Osteoblast (primary cell): Measurements from ENCODE around the gene CDRT15L2. TPM values are rescaled to one million over a fixed set of nuclear protein-coding genes. Genes with fewer than 3 reads are reported as not detected.
"Not testable (repeated sequence)": the region's sequence is repeated elsewhere in the genome, so short reads cannot be mapped to it uniquely, and the experiment has no call there.

ENCODE experiments used
- DNase-seq: peaks from one replicate; pipeline ENCODE4 v3.0.0; 2011; ENCODE audit warnings: low spot score, mixed read lengths; ENCODE audit not compliant: insufficient read length; ENCODE audit errors: missing footprints
- H2AFZ ChIP-seq: 2 replicates; pipeline ENCODE4 v1.6.0; 2011; ENCODE audit warnings: mild to moderate bottlenecking, low read length
- H3K27ac ChIP-seq: 2 replicates; pipeline ENCODE4 v1.5.1; 2011; ENCODE audit warnings: mild to moderate bottlenecking, low read depth, low read length, moderate library complexity
- H3K27me3 ChIP-seq: 2 replicates; pipeline ENCODE4 v1.6.0; 2012; ENCODE audit warnings: mild to moderate bottlenecking, control low read depth, inconsistent platforms, low read length, moderate library complexity; ENCODE audit not compliant: insufficient read depth
- H3K36me3 ChIP-seq: 2 replicates; pipeline ENCODE4 v1.5.1; 2011; ENCODE audit warnings: mild to moderate bottlenecking, low read length, control low read depth, moderate library complexity; ENCODE audit not compliant: insufficient read depth
- H3K4me1 ChIP-seq: 2 replicates; pipeline ENCODE4 v1.5.1; 2011; ENCODE audit warnings: mild to moderate bottlenecking, low read length, control low read depth, moderate library complexity; ENCODE audit not compliant: insufficient read depth
- H3K4me2 ChIP-seq: 2 replicates; pipeline ENCODE4 v1.6.0; 2011; ENCODE audit warnings: mild to moderate bottlenecking, low read length; ENCODE audit not compliant: insufficient read depth
- H3K4me3 ChIP-seq: fragments of 200-600 bp; sonication (generic); 3 replicates; pipeline ENCODE4 v1.5.1; 2012; ENCODE audit warnings: mild to moderate bottlenecking, low read length, inconsistent platforms; ENCODE audit not compliant: insufficient read depth
- H3K79me2 ChIP-seq: 2 replicates; pipeline ENCODE4 v1.6.0; 2012; ENCODE audit warnings: mild to moderate bottlenecking, low read length, control low read depth, inconsistent platforms; ENCODE audit not compliant: insufficient read depth
- H3K9me3 ChIP-seq: 2 replicates; pipeline ENCODE4 v1.5.1; 2011; ENCODE audit warnings: low read depth, low read length, control low read depth
- H4K20me1 ChIP-seq: 2 replicates; pipeline ENCODE4 v1.6.0; 2012; ENCODE audit warnings: mild to moderate bottlenecking, low read length, control low read depth; ENCODE audit not compliant: insufficient read depth
- small RNA-seq: library from RNA; depleted of rRNA; stranded (forward); fragments of <200 nt; gene quantifications from one replicate; pipeline ENCODE3, GENCODE V24; 2012
- total RNA-seq: library from RNA; depleted of rRNA; stranded (reverse); fragments of >200 nt; gene quantifications from 2 replicates; pipeline ENCODE4 v1.2.3, GENCODE V29; 2012
- TF ChIP-seq, protein P1 (sequence below): IDR thresholded peaks from 2 replicates; pipeline ENCODE4 v1.5.1; 2011; ENCODE audit warnings: mild to moderate bottlenecking, low read depth, low read length, moderate library complexity; ENCODE audit errors: extremely low read depth

The CDRT15L2 gene
- total RNA-seq, 1 donor, result not detected

DNA sequence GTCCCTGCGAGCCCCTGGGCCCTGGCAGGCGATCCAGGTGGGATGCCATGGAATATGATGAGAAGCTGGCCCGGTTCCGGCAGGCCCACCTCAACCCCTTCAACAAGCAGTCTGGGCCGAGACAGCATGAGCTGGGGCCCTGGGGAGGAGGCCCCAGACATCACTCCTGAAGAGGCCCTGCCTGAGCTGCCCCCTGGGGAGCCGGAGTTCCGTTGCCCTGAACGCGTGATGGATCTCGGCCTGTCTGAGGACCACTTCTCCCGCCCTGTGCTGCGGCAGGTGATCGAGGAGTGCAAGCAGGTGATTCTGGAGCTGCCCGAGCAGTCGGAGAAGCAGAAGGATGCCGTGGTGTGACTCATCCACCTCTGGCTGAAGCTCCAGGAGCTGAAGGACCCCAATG, 33.1 kb downstream of the CDRT15L2 start:
- TF ChIP-seq, protein P1, sequence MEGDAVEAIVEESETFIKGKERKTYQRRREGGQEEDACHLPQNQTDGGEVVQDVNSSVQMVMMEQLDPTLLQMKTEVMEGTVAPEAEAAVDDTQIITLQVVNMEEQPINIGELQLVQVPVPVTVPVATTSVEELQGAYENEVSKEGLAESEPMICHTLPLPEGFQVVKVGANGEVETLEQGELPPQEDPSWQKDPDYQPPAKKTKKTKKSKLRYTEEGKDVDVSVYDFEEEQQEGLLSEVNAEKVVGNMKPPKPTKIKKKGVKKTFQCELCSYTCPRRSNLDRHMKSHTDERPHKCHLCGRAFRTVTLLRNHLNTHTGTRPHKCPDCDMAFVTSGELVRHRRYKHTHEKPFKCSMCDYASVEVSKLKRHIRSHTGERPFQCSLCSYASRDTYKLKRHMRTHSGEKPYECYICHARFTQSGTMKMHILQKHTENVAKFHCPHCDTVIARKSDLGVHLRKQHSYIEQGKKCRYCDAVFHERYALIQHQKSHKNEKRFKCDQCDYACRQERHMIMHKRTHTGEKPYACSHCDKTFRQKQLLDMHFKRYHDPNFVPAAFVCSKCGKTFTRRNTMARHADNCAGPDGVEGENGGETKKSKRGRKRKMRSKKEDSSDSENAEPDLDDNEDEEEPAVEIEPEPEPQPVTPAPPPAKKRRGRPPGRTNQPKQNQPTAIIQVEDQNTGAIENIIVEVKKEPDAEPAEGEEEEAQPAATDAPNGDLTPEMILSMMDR, result no peak
- H3K4me1 ChIP-seq, result no peaks in the 10 kb centered on the region
- no peaks in the 10 kb centered on the region for H3K36me3 ChIP-seq
- H2AFZ ChIP-seq, result no peak overlapping the region
- no peaks in the 10 kb centered on the region for H3K79me2 ChIP-seq
- H3K27me3 ChIP-seq, result no peaks in the 10 kb centered on the region
- no peak overlapping the region for H3K27ac ChIP-seq
- no peaks in the 10 kb centered on the region for H3K9me3 ChIP-seq
- no peak overlapping the region for H3K4me2 ChIP-seq
- H3K4me3 ChIP-seq, result no peak overlapping the region
- H4K20me1 ChIP-seq, result no peaks in the 10 kb centered on the region
- no peak for DNase-seq

DNA sequence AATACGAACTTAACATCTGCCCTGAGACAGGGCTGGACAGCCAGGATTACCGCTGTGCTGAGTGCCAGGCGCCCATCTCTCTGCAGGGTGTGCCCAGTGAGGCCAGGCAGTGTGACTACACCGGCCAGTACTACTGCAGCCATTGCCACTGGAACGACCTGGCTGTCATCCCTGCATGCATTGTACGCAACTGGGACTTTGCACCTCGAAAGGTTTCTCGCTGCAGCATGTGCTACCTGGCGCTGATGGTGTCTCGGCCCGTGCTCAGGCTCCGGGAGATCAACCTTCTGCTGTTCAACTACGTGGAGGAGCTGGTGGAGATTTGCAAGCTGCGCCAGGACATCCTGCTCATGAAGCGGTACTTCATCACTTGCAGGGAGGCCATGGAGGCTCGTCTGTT, 33.7 kb downstream of the CDRT15L2 start:
- H3K79me2 ChIP-seq, result no peaks in the 10 kb centered on the region
- TF ChIP-seq, protein P1, result no peak
- H4K20me1 ChIP-seq, result no peaks in the 10 kb centered on the region
- no peaks in the 10 kb centered on the region for H3K27me3 ChIP-seq
- no peak overlapping the region for H3K4me2 ChIP-seq
- no peaks in the 10 kb centered on the region for H3K36me3 ChIP-seq
- H3K4me1 ChIP-seq, result no peaks in the 10 kb centered on the region
- H2AFZ ChIP-seq, result no peak overlapping the region
- no peak for DNase-seq
- no peaks in the 10 kb centered on the region for H3K9me3 ChIP-seq
- H3K4me3 ChIP-seq, result no peak overlapping the region
- H3K27ac ChIP-seq, result no peak overlapping the region

DNA sequence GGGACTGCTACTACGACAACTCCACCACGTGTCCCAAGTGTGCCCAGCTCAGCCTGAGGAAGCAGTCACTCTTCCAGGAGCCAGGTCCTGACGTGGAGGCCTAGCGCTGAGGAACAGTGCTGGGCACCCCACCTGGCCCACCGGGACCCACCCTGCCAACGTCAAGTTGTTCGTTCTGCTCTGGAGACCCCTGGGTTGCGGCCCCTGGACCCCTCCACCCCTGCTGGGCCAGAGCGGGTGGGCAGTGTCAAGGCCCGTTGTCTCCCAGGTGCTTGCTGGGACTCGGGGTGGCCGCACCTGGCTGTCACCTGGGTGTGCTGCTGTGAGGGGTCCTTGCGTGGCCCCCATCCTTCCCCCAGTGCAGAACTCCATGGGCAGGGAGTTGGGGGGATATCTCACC, 34.4 kb downstream of the CDRT15L2 start:
- no peak overlapping the region for H3K27ac ChIP-seq
- H3K27me3 ChIP-seq, result no peaks in the 10 kb centered on the region
- H3K9me3 ChIP-seq, result no peaks in the 10 kb centered on the region
- H2AFZ ChIP-seq, result no peak overlapping the region
- H3K36me3 ChIP-seq, result no peaks in the 10 kb centered on the region
- DNase-seq, result no peak
- H3K4me2 ChIP-seq, result no peak overlapping the region
- TF ChIP-seq, protein P1, result no peak
- H3K4me1 ChIP-seq, result no peaks in the 10 kb centered on the region
- no peak overlapping the region for H3K4me3 ChIP-seq
- no peaks in the 10 kb centered on the region for H3K79me2 ChIP-seq
- no peaks in the 10 kb centered on the region for H4K20me1 ChIP-seq

DNA sequence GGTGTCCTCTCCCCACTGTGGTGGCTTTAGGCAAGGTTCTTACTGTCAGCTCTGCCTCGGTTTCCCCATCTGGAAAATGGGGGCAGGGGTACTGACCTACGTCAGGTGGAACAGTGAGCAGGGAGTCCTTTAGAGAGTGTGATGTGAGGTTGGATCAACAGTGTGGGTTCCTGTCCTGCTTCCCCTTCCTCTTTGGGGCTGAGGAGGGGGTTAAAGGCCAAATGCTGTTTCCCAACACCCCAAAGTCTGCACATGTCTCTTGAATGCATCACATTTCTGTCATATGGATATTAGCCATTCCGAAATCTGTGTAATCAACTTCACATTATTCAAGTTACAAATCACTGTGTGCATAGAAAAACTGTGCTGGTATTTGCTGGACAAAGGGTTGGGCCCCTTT, 35.9 kb downstream of the CDRT15L2 start:
- not testable (repeated sequence) for H3K4me1 ChIP-seq, H3K4me3 ChIP-seq, H2AFZ ChIP-seq, DNase-seq, H3K4me2 ChIP-seq, H3K36me3 ChIP-seq, H3K79me2 ChIP-seq, H4K20me1 ChIP-seq, H3K9me3 ChIP-seq, H3K27me3 ChIP-seq, H3K27ac ChIP-seq

Small RNA genes within 50 kb of the gene (small RNA-seq; reads per million reads assigned to genes)
- gene AC015818.1, result not detected
- not detected for gene AC087499.1
- gene AC087499.3, result not detected

Other genes with a start within 250 kb of the CDRT15L2 start
- gene LGALS9B, start 112.2 kb upstream of the CDRT15L2 start, total RNA-seq, result not detected in 2 replicates